Keratinocyte (primary cell): ENCODE data around the gene HARBI1.

Experiments
- CTCF ChIP-seq, 3 experiments: IDR thresholded peaks in 1 of 3; conservative IDR thresholded peaks in 1 of 3; optimal IDR thresholded peaks in 1 of 3; 2 replicates in 2 of 3; 3 replicates in 1 of 3; pipeline versions ENCODE3 to v1.5.1; 2011; ENCODE audit warnings: low read length in 3 of 3, mild to moderate bottlenecking in 3 of 3, moderate library complexity in 2 of 3, control low read depth in 1 of 3, inconsistent platforms in 1 of 3; ENCODE audit not compliant: insufficient read depth in 2 of 3; ENCODE audit errors: extremely low read depth in 1 of 3
- EZH2 ChIP-seq: IDR thresholded peaks from one replicate; pipeline ENCODE4 v1.6.1; 2012; ENCODE audit warnings: inconsistent platforms, mild to moderate bottlenecking, low read length, moderate library complexity

- no peak for TF ChIP-seq CTCF (optimal IDR thresholded peaks at IDR 0.05 in 1 of 3, IDR thresholded peaks at IDR 0.05 in 1 of 3, conservative IDR thresholded peaks at IDR 0.05 in 1 of 3; ENCODE audit: extremely low read depth in 1 of 3, insufficient read depth in 2 of 3, low read length in 3 of 3)
- TF ChIP-seq EZH2 = no peak
Observed at GRCh38 chr11:46659908-46660307, 42.9 kb upstream of the HARBI1 start.
